ENCODE results near the gene DUSP16.
"Not testable (repeated sequence)": the region's sequence is repeated elsewhere in the genome, so short reads cannot be mapped to it uniquely, and the experiment has no call there.

Gene DUSP16

GRCh38 chr12:12546314-12546772, 16.3 kb downstream of the DUSP16 start:
- no peak for DNase-seq (ENCODE audit: low read depth)

DNA sequence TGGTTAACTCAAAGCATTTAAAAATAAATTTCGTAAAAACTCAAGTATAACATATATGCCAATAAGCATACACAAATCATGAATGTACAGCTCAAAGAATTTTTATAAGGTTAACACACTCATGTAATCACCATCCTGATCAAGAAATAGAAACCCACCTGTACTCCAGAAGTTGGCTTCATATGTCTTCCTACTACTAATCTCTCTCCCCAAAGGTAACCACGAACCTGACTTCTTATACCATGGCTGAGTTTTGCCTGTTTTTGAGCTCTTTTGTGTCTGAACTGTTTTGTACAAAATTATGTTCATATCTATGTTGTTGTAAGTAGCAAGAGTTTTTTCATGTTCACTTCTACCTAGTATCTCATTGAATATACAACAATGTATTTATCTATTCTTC, 18.7 kb downstream of the DUSP16 start:
- DNase-seq (ENCODE audit: low read depth): no peak

- no peak for DNase-seq (ENCODE audit: low read depth)
Measured at GRCh38 chr12:12542964-12543363, 19.7 kb downstream of the DUSP16 start.

DNA sequence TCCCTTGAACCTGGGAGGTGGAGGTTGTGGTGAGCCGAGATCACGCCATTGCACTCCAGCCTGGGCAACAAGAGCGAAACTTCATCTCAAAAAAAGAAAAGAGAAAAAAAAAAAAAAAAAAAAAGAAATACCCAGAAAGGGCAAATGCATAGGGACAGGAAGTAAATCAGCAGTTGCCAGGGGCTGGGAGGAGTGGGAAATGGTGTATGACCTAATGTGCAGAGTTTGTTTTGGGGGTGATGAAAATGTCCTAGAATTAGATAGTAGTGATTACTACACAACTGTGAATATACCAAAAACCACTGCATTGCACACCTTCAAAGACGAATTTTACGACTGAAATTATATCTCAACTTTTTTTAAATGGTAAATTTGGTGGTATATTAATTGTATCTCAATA, 20.4 kb downstream of the DUSP16 start:
- DNase-seq (ENCODE audit: low read depth): no peak

GRCh38 chr12:12541782-12542181, 20.9 kb downstream of the DUSP16 start:
- DNase-seq (ENCODE audit: low read depth): no peak

DNA sequence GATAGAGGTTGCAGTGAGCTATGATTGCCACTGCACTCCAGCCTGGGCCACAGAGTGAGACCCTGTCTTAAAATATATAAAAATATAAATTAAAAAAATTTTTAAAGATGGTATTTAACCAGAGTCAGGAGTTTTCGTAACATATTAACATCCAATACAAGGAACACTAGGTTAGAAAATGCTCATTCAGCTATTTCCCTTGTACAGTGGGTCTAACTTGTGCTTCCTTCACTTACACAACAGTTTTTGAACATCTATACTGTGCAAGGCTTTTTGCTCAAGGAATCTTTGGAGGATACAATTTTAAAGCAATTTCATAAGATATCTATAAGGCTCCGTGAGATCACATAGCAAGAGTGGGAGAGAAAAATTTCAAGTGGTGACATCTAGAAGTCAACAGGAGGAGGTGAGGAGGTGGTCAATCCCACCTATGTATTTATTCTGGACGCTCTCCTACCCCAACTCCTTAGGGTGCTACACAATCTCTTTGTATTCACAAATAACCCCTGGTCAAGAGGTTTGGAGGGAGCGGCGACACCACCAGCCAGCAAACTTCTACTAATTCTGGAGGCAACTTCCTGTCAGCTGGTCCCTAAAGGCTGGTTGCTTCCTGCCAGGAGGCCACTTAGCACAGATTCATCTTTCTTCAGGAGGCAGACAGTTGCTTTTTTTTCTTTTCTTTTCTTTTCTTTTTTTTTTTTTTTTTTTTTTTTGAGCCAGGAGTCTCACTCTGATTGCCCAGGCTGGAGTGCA, 22.2 kb downstream of the DUSP16 start:
- no peak for DNase-seq (ENCODE audit: low read depth)

GRCh38 chr12:12539028-12539810, 23.4 kb downstream of the DUSP16 start:
- DNase-seq (ENCODE audit: low read depth): no peak

DNA sequence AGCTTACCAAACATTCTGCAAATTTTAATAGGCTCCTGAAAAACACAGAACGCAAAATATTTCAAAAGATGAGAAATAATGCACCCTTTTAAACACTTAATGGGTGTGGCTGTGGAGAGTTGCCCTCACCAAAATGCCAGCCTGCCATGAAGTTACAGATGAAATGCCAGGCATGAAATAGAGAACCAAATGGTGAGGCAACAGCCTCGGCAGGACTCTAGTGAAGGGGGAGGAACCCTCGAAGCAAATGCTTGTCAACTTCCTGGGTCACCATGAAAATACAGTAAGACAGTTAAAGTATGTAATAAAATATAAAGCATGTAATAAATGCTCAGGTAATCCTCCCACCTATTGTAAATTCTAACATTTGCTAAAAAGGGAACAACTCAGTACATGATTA, 24.1 kb downstream of the DUSP16 start:
- DNase-seq (ENCODE audit: low read depth): no peak

GRCh38 chr12:12537421-12537820, 25.2 kb downstream of the DUSP16 start:
- no peak for DNase-seq (ENCODE audit: low read depth)

DNA sequence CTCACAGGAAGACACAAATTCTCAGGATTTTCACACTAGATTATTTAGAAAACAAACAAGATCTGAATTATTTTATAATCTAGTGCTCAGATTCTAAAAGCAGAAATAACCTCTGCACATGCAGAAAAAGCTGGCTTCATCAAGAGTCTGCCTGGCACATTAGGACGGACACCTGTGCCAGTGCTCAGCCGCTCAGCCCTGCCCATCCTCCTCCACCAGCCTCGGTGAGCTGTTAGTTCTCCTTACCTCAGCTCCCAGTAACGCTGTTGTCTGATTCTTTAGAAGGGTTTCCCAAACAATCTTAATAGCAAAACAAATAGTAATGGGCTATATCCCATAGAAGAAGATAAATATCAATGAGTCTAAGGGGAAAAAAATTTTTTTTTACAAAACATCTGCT, 27.7 kb downstream of the DUSP16 start:
- DNase-seq (ENCODE audit: low read depth): no peak

- no peak for DNase-seq (ENCODE audit: low read depth)
Measured at GRCh38 chr12:12534166-12534866, 28.3 kb downstream of the DUSP16 start.

DNA sequence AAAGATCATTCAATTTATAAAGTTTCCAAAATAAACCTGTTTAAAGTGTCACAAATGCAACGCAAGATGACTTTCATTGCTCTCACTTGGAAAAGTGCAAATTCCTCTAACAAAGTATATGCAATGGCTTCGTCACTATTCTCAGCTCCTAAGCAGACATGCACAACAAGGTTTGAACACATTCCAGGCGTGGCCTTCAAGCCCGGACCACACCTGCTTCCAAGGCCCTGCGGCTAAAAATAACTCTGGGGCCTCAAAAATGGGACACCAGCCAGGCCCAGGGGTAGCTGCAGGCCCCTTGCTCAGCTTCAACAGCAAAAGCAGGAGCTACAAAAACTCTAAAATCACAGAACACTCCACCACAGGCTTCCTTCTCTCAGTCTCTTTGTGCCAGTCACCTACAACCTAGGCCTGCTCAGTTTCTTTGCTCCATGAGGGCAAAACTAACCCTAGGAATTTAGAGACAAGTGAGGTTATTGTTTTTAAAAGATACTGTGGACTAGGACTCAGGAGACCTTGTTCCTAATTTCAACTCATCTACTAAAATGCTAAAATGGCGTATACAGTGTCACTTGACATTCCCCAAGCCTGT, 29.3 kb downstream of the DUSP16 start:
- DNase-seq (ENCODE audit: low read depth): no peak

DNA sequence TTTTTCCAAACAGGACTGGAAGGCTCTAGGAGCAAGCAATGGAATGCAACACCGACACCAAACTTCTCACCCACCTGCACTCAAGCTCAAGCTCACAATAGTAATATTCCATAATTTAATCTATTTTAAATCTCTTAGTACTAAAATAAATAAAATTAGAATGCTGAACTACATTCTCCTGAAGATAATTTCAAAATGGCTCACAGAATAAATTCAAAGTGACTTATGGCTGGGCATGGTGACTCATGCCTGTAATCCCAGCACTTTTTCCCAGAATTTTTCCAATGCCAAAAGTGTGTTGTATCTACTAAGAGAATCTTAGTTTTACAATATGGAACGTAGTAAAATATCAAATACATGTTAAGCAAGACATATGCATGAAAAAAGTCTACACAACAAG, 31.5 kb downstream of the DUSP16 start:
- DNase-seq (ENCODE audit: low read depth): no peak

- no peak for DNase-seq (ENCODE audit: low read depth)
Measured at GRCh38 chr12:12529783-12530421, 32.8 kb downstream of the DUSP16 start.

DNA sequence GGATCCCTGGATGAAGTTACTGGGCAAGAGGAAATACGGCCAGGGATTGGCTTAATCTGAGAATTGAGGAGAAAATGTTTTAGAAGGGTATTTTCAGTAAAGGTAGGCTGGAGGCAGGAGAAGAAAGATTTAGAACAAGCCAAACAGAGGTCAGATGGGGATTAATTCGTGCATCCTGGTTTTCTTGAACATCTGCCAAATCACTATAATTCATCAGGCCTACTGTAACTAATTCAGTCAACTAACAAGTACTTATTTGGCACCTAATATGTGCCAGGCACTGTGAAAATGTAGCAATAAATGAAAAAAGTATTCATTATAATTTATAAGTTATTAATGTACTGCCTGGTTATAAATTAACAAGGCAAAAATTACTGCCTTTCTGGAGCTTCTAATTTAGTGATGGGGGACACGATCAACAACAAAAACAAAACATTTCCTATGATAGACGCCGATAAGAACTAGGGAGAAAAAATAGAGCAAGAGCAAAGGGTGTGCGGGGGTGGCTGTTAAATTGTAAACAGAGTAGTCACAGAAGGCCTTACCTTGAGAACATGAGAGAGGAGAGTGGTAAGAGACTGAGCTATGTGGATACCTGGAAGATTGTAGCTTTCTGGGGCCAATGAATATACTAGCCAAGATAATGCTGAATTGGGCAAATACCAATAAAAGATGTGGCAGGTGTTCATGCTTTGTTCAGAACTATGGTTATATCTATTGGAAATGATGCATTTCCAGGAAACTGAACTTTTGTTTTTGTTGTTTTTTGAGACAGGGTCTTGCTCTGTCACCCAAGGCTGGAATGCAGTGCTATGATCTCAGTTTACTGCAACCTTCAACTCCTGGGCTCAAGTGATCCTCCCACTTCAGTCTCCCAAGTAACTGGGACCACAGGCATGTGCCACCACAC, 34.0 kb downstream of the DUSP16 start:
- DNase-seq (ENCODE audit: low read depth): no peak

GRCh38 chr12:12527820-12528296, 34.8 kb downstream of the DUSP16 start:
- DNase-seq (ENCODE audit: low read depth): no peak

- DNase-seq (ENCODE audit: low read depth): no peak
Measured at GRCh38 chr12:12524128-12524527, 38.5 kb downstream of the DUSP16 start.

DNA sequence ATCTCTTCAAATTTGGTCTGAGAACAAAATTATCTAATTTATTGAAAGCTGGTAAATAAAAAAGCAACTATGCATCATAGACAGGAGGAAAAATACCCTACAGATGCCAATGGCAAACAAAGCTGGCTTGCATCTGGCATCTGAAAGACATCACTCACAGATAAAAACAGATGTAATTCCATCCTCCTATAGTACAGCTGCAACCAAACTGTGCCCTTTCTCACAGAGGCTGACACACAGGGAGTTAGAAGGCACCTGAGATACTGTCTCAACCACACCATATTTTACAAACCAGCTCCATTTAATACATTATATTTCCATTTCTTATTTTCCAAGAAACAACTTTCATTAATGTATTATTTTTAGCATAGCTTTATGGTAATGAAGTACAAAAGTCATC, 39.4 kb downstream of the DUSP16 start:
- no peak for DNase-seq (ENCODE audit: low read depth)

- DNase-seq (ENCODE audit: low read depth): not testable (repeated sequence)
Measured at GRCh38 chr12:12522657-12523056, 40.0 kb downstream of the DUSP16 start.

- DNase-seq (ENCODE audit: low read depth): no peak
Measured at GRCh38 chr12:12521888-12522287, 40.8 kb downstream of the DUSP16 start.

- DNase-seq (ENCODE audit: low read depth): no peak
Measured at GRCh38 chr12:12521044-12521485, 41.6 kb downstream of the DUSP16 start.

All from activated T-helper 9 cell treated with anti-CD3 and anti-CD28 coated beads, Interleukin-2, amount 50 U/mL, for 16 hours (primary cell).